Measurements from ENCODE around the gene TRNAU1AP.
A peak's percentile ranks its signal among the peaks of the same experiment; 100 is the strongest.
"Not testable (repeated sequence)": the region's sequence is repeated elsewhere in the genome, so short reads cannot be mapped to it uniquely, and the experiment has no call there.

Gene TRNAU1AP

GRCh38 chr1:28552758-28553663, at the start of gene TRNAU1AP:
TSS of gene TRNAU1AP (plus strand) at chr1:28553085. CDS start at chr1:28553111, 26 bp downstream.
- DNase-seq (ENCODE audit: low spot score), result peak; percentile 97

GRCh38 chr1:28503117-28503516, 49.8 kb upstream of the TRNAU1AP start:
- DNase-seq (ENCODE audit: low spot score), result no peak

GRCh38 chr1:28505406-28506187, 47.3 kb upstream of the TRNAU1AP start, which contains the start of gene RCC1:
TSS of gene RCC1 (plus strand) at chr1:28506043. CDS start at chr1:28529867, 23,824 bp downstream.
- DNase-seq (ENCODE audit: low spot score), result peak; percentile 97

- no peak for DNase-seq (ENCODE audit: low spot score)
Measured at GRCh38 chr1:28506907-28507246, 46.0 kb upstream of the TRNAU1AP start.

DNA sequence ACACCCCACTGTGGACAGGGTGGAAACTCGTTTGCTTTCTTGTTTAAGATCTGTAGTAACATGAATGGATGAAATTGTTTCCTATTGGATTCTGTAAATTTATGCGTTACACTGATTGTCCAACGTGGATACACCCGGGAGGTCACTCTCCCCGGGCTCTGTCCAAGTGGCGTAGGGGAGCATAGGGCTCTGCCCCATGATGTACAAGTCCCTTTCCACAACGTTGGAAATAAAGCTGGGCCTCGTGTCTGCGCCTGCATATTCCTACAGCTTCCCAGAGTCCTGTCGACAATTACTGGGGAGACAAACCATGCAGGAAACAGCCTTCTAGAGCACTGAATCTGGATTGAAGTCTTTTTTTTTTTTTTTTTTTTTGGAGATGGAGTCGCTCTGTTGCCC, 45.6 kb upstream of the TRNAU1AP start:
- no peak for DNase-seq (ENCODE audit: low spot score)

DNA sequence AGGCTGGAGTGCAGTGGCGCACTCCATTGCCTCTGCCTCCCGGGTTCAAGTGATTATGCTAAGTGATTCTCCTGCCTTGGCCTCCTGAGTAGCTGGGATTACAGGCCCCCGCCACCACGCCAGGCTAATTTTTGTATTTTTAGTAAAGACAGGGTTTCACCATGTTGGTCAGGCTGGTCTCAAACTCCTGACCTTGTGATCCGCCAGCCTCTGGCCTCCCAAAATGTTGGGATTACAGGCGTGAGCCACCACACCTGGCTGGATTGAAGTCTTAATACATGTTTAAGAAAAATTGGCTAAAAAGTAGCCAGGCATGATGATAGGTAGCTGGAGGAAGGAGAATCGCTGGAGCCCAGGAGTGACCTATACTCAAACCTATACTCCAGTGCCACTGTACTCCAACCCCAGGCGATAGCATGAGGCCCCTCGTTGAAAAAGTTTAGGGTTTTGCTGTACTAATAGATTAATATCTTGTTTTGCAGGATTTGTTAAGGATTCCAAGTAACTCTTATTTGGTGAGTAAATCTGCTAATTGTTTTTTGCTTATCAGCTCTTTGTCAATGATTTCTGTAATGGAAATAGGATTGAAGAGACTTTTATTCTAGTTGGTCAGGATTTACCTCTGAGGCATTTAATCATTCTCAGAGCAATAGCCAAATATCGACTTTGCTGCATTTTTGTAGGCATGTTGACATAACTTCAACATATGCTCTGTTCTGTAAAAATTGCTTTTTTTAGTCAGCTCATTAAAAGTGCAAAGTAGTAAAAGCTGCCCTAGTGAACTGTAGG, 45.0 kb upstream of the TRNAU1AP start:
- DNase-seq (ENCODE audit: low spot score), result no peak

- DNase-seq (ENCODE audit: low spot score), result no peak
Measured at GRCh38 chr1:28508435-28508754, 44.5 kb upstream of the TRNAU1AP start.

DNA sequence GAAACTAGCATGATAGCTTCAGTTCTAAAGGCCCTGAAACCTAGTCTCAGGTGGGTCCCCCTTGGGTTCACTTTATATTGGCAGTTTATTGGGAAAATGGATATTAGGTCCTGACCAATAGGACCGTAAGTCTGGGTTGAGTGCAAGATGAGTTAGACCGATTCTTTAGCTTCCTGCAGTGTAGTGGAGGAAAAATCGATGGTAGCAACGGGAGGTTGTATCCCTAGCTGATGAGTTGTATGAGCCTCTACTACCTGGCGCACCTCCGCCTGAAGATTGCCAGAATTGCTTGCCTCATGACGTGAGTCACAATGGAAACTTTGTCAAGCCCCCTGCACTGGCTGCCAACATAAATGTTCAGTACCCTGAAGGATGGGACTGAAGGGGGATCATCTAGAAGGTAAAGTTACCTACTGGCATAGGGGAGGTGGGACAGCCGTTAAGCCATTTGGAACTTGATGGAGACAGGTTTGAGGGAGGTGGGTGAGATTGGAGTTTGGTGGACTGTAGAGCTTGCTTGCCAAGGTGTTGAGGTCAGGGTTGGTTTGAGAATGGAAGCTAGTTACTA, 43.1 kb upstream of the TRNAU1AP start:
- DNase-seq (ENCODE audit: low spot score), result peak; percentile 13

- peak; percentile 12 for DNase-seq (ENCODE audit: low spot score)
Measured at GRCh38 chr1:28510273-28510969, 42.5 kb upstream of the TRNAU1AP start.

DNA sequence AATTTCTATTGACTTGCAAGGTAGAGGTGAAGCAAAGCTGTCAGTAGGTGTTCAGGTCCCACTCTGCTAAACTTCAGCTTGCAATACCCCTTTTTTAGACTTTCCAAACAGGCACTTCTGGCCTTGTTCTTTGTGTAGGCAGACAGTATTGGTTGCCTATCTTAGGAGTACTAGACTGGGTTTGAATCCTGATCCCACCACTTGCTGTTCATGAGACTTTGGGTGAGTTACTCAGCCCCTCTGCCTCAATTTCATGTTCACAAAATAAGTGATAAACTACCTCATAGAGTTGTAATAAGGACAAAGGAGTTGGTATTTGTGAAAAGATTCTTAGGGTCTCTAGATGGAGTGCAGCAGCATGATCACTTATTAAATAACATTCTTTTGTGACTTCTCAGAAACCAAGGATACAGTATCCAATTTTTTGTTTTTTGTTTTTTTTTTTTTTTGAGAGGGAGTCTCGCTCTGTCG, 41.9 kb upstream of the TRNAU1AP start:
- DNase-seq (ENCODE audit: low spot score), result no peak

- no peak for DNase-seq (ENCODE audit: low spot score)
Measured at GRCh38 chr1:28512058-28512611, 40.8 kb upstream of the TRNAU1AP start.

DNA sequence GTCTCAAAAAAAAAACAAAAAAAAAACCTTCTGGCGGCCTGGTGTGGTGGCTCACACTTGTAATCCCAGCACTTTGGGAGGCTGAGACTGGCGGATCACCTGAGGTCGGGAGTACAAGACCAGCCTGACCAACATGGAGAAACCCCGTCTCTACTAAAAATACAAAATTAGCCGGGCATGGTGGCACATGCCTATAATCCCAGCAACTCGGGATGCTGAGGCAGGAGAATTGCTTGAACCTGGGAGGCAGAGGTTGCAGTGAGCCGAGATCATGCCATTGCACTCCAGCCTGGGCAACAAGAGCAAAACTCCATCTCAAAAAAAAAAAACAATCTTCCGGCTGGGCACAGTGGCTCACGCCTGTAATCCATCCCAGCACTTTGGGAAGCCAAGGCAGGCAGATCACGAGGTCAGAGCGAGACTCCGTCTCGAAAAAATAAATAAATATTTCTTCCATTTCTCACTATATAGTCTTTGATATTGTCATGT, 38.4 kb upstream of the TRNAU1AP start:
- DNase-seq (ENCODE audit: low spot score), result not testable (repeated sequence)

- DNase-seq (ENCODE audit: low spot score), result no peak
Measured at GRCh38 chr1:28516518-28516956, 36.3 kb upstream of the TRNAU1AP start.

GRCh38 chr1:28517649-28517999, 35.3 kb upstream of the TRNAU1AP start:
- DNase-seq (ENCODE audit: low spot score), result no peak

DNA sequence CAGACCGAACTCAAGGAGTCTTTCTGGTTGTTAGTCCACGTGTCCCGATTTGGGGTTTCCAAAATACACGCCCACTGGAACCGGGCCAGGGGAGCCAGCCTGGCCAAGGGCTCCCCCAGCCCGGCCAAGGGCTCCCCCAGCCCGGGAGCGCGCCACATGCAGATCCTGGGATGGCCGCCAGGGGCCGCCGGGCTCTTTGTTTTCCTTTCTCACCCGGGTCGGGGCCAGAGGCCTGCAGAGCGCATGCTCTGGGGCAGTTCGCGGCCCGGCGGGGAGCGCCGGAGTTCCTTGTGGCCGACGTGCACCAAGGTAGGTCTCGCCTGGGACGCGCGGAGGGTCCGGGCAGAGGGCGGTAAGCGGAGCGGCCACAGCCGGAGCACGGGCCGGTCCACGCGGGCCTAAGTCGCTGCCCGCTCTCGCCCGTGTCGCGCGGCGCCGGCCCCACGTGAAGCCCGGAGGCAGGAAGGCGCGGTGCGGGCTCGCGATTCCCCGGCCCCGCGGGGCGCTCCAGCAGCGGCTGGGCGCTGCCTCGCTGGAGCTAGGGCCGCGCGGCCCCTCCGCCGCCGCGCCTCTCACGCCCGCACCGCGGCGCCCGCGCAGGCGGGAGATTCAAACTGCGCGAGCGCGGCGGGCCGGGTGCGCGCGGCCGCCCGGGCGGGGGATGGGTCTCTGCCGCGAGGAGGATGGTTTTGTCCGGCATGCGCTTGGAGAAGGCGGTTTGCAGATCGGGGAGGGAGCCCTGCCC, 34.7 kb upstream of the TRNAU1AP start:
- peak; percentile 89 for DNase-seq (ENCODE audit: low spot score)

GRCh38 chr1:28518745-28519341, 34.0 kb upstream of the TRNAU1AP start:
- no peak for DNase-seq (ENCODE audit: low spot score)

GRCh38 chr1:28519946-28520725, 32.7 kb upstream of the TRNAU1AP start:
- DNase-seq (ENCODE audit: low spot score), result no peak

DNA sequence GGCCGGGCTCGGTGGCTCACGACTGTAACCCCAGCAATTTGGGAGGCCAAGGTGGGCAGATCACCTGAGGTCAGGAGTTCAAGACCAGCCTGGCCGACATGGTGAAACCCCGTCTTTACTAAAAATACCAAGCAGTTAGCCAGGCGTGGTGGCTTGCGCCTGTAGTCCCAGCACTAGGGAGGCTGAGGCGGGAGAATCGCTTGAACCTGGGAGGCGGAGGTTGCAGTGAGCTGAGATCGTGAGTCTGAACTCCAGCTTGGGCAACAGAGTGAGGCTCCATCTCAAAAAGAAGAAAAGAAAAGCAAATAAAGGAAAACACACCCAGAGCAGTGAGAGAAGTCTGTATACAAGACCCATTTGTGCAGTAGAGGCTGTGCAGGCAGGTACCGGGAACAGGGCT, 32.1 kb upstream of the TRNAU1AP start:
- not testable (repeated sequence) for DNase-seq (ENCODE audit: low spot score)

All from CD4-positive, alpha-beta T cell treated with Interleukin-15 for 4 hours (primary cell).